Urothelium cell line (cell line): ENCODE measurements around the gene CCT5.
"Not testable (repeated sequence)": the region's sequence is repeated elsewhere in the genome, so short reads cannot be mapped to it uniquely, and the experiment has no call there.

Source experiments
- DNase-seq: peaks from one replicate; pipeline ENCODE4 v3.0.0; 2011; ENCODE audit warnings: low spot score, mixed read lengths
- FAIRE-seq: peaks from 2 replicates; lab custom pipeline; 2011; peaks lifted over from hg19 to GRCh38; lab: Jason Lieb, UNC

CCT5 gene

DNA sequence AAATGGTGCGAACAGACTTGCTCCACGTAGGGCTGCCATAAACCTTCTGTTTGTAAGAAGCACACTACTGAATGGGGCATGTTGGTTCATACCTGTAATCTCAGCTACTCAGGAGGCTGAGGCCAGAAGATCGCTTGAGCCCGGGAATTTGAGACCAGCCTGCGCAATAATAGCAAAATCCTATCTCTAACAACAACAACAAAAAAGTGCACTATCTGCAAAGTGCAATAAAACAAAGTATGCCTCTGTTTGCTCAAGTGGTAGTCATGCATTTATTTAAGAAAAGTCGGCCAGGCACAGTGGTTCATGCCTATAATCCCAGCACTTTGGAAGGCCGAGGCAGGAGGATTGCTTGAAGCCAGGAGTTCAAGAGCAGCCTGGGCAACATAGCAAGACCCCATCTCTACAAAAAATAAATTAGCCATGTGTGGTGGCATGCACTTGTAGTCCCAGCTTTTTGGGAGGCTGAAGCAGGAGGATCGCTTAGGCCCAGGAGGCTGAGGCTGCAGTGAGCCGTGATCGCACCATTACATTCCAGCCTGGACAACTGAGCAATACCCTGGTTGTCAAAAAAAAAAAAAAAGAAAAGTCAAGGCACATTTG is 5.6 kb upstream of the CCT5 start:
- DNase-seq (no peak), FAIRE-seq (no peak)

- DNase-seq (no peak), FAIRE-seq (no peak)
Measured at GRCh38 chr5:10246761-10247160, 3.3 kb upstream of the CCT5 start.

DNA sequence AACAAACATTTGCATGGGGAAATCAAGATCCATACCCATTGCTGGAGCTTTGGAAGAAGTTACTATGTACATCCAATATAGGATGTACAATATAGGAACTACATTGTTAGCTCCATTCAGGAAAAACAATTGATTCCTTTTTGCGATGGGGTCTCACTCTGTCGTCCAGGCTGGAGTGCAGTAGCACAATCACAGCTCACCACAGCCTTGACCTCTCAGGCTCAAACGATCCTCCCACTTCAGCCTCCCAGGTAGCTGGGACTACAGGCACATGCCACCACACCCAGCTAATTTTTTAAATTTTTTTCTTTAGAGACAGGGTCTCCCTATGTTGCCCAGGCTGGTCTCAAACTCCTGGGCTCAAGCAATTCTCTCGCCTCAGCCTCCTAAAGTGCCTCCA is 2.9 kb upstream of the CCT5 start:
- not testable (repeated sequence) for DNase-seq, FAIRE-seq

DNA sequence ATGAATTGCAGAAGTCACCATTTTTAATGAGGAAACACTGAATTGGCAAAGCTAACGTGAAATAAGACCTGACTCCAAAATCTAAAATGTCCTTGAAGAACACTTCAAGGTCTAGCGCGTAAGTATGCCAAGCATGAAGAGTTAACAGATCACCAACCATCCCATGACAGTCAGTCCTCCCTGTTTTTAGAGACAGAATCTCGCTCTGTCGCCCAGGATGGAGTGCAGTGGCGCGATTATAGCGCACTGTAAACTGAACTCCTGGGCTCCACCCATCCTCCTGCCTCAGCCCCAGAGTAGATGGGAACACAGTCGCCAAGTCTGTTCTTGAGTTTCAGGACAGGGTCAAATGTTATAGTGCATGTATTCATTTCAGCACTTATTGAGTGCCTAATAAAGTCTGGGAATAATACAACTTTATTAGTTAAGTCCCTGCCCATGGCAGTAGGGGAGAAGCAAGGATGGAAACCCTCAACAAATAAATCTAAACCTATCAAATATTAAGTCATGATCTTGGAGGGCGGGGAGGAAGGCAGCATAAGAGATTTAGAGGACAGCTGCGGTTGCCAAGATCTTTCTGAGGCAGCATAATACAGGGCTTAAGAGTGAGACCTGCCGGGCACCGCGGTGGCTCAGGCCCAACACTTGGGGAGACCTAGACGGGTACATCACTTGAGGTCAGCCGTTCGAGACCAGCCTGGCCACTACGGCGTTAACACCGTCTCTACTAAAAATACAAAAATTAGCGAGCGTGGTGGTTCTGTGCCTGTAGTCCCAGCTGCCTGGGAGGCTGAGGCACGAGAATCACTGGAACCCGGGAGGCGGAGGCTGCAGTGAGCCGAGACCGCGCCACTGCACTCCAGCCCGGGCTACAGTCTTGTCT is 1.5 kb upstream of the CCT5 start:
- DNase-seq (peak; percentile 39), FAIRE-seq (no peak)

DNA sequence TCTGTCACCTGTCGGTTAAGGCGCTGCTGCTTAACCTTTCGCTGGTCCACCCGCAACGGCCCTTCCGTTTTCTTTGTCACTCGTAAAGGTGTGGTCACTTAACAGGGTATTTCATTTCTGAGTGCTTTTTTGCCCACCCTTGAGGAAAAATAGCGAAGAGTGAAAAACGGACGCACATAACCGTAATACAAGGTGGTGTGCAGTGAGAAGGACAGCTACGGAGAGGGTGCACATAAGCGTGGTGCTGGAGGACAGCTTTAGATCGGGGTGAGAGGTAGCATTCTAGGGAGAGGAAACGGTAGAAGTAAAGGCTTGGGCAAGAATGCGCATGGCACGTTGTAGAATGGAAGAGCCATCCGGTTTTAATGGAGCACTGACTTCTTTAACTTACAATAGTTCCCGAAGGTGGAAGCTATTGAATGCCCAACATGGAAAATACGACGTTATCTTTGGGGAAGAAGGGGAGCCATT is 761 bp downstream of the CCT5 start:
- DNase-seq (no peak), FAIRE-seq (no peak)

GRCh38 chr5:10251405-10251804 is 1.3 kb downstream of the CCT5 start:
- DNase-seq = no peak
- no peak for FAIRE-seq

DNA sequence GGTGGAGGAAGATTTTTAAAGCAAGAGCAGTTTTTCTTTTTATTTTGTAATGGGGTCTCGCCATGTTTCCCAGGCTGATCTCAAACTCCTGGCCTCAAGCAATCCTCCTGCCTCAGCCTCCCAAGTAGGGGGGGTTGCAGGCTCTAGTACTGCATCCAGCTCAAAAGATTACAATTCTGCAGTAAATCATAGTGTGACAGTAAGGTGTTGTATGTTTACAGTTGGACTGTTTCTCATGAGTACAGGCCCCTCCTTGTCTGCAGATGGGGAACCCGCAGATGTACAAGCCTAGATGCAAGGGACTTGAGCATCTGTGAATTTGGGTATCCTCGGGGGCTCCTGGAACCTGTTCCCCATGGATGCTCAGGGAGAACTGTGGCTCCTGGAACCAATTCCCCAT is 3.3 kb downstream of the CCT5 start:
- DNase-seq (no peak), FAIRE-seq (no peak)

DNA sequence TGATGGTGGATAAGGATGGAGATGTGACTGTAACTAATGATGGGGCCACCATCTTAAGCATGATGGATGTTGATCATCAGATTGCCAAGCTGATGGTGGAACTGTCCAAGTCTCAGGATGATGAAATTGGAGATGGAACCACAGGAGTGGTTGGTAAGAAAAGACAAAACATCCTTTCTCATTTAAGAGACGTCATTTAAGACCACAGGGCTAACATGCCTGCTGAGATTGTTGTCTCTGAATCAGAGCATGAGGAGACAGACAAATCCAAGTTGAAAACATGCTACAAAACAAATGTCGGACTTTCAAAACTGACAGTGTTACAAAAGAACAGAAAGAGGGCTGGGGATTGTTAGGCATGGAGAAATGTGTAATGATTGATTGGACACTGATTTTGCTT is 4.6 kb downstream of the CCT5 start:
- FAIRE-seq = no peak

DNA sequence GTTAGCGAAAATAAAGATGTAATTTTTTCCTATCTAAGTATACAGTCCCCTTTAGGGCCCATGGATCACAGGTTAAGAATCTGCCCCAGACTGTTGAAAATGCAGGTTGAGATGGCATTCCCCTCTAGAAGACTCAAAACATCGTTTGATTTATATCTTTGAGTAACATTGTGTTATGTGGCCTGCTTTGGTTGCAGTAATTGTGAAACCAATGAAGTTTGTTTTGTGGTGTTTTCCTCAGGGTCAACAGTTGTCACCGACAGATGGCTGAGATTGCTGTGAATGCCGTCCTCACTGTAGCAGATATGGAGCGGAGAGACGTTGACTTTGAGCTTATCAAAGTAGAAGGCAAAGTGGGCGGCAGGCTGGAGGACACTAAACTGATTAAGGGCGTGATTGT is 7.8 kb downstream of the CCT5 start:
- DNase-seq (no peak), FAIRE-seq (no peak)

More for the DNA sequence above, 4.6 kb downstream of the CCT5 start:
- DNase-seq = no peak

DNA sequence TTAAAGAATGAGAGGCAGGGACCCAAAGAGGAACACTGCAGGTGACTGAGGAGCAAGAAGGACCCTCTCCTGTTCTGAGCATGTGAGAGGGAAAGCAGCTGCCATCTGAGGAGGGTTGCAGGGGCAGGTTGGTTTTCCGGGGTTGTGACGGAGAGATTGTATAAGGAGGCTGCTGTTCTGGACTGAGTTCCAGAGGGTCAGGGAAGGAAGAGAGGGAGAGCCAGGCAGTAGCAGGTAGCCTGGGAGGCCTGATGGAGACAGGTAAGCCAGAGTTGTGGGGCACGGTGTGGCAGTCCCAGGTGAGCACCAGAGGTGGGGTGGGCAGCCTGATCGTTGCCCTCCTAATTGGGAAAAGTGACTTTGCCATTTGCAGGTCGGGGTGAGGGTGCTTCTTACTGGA is 9.8 kb downstream of the CCT5 start:
- no peak for FAIRE-seq

GRCh38 chr5:10261065-10261464 is 11.0 kb downstream of the CCT5 start:
- DNase-seq (no peak), FAIRE-seq (no peak)

More for the DNA sequence above, 9.8 kb downstream of the CCT5 start:
- no peak for DNase-seq

DNA sequence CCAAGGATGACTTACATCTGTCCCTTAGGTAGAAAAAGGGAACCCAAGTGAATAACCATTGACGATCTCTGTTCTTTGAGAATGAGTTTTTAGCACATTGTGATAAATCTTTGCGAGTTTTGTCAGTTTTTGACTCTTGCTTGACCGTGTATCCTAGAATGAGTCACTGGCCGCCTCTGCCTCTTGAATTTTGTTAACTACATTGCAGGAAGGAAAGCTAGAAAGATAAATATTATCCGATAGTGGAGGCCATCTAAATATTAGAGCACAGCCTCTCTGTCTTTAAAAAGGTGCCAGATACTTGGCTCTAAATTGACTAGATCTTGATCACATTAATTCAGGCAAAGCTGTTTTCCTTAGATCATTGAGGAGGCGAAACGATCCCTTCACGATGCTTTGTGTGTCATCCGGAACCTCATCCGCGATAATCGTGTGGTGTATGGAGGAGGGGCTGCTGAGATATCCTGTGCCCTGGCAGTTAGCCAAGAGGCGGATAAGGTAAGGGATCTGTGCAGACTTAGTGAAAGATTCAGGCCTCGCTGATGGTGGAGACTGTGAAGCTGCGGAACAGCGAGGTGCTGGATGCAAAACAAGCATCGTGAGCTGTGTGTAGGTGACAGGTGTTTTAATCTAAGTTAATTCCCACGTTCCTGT is 12.2 kb downstream of the CCT5 start:
- FAIRE-seq (no peak), DNase-seq (no peak)

DNA sequence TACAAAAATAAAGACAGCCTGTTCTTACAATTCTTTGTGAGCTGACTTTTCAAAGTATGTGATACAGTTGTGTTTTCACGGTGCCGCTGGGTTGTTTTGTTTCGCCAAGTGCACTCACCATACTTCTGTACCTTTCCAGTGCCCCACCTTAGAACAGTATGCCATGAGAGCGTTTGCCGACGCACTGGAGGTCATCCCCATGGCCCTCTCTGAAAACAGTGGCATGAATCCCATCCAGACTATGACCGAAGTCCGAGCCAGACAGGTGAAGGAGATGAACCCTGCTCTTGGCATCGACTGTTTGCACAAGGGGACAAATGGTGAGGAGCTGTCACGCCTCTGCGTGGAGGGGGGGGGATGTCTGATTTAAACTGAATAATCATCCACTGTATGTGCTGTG is 12.9 kb downstream of the CCT5 start:
- FAIRE-seq (no peak), DNase-seq (no peak)

DNA sequence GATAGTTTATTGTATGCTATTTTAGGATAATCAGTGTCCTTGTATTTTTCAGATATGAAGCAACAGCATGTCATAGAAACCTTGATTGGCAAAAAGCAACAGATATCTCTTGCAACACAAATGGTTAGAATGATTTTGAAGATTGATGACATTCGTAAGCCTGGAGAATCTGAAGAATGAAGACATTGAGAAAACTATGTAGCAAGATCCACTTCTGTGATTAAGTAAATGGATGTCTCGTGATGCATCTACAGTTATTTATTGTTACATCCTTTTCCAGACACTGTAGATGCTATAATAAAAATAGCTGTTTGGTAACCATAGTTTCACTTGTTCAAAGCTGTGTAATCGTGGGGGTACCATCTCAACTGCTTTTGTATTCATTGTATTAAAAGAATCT is 14.5 kb downstream of the CCT5 start:
- FAIRE-seq = no peak
- DNase-seq = no peak

DNA sequence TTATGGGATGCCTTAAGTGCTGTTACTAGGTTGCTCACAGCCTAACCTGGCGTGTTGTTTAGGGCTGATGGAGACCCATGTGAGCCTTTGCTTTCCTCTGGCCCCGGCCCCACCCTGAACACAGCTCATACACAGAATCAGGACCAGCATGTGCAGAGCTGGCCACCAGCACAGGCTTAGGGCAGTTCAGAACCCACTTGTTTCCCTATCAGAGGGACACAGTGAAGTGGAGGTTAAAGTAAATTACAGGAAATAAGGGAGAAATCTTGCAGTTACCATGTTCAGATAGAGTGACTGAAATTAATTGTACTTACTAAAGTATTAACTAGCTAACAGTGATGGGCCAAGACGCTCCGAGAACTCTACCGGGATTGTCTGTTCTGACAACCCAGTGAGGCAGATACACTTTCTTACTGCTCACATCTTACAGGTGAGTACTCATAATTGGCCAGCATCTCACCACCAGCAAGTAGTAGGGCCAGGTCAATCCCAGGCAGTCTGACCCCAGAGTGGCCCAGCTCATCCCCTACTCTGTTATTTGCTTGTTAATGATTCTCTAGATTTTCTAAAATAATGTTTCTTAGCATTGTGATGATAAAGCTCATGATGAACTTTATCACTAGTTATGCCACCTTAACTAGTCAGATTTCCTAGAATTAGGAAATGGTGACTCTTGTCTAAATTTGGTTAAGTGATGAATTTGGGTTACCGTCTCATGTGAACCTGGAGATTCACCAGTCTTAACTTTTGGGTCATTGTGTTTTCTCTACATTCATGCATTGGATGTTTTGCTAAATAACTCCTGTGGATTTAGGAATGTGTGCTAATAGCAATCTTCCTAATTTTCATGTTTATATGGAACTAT is 15.4 kb downstream of the CCT5 start:
- no peak for DNase-seq
- no peak for FAIRE-seq

GRCh38 chr5:10266137-10266536 is 16.1 kb downstream of the CCT5 start:
- FAIRE-seq (no peak), DNase-seq (no peak)

DNA sequence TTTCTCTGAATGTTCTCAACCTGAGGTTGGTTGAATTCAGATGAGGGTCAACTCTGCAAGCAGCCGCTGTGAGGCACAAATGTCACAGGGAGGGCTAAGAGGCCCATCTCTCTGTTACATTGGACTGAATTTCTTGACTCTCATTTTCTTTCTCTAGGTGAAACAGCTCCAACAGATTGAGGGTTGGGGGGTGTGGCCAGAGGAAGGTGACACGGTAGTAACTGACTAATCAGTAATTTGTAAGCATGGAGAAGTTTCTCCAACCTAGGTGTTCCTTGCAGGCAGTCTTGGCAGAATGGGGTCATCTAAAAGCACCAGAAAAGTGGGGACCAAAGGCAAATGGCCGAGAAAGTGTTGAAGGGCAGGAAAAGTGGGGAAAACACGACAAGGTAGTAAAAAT is 16.8 kb downstream of the CCT5 start:
- no peak for FAIRE-seq

GRCh38 chr5:10268100-10268499 is 18.0 kb downstream of the CCT5 start:
- FAIRE-seq = no peak

More for the DNA sequence above, 16.8 kb downstream of the CCT5 start:
- DNase-seq = no peak

GRCh38 chr5:10272053-10272874 is 22.2 kb downstream of the CCT5 start:
- DNase-seq (no peak), FAIRE-seq (no peak)

More at GRCh38 chr5:10268100-10268499, 18.0 kb downstream of the CCT5 start:
- no peak for DNase-seq

DNA sequence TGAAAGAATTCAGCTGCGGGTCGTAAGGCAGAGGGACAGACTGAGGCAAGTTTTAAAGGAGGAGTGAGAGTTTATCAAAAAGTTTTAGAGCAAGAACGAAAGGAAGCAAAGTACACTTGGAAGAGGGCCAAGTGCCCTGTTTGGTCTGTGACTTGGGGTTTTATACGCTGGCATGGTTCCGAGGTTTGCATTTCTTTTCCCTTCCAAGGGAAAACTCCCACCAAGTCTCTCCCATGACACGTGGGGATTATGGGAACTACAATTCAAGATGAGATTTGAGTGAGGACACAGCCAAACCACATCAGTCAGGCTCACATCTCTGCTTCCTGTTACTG is 22.8 kb downstream of the CCT5 start:
- FAIRE-seq, DNase-seq: not testable (repeated sequence)
